IMR-90 (cell line): ENCODE data around the gene LPAR1. TPM values are rescaled to one million over a fixed set of nuclear protein-coding genes. Genes with fewer than 3 reads are reported as not detected.

ENCODE experiments used
- ATAC-seq: fragments of 200-7000 bp; cut with Tn5 transposase; 2 replicates; pipeline ENCODE4 v1.9.1; 2020; ENCODE audit warnings: low read depth, mild to moderate bottlenecking, moderate library complexity
- BruUV-seq: library from RNA; stranded (reverse); fragments of 400-500 nt; replicated peaks from 2 replicates; lab custom pipeline; 2021; lab: Mats Ljungman, UMichigan
- CTCF ChIA-PET: fragments of 300-600 bp; formaldehyde crosslinking; extraction: SDS; loops from one replicate; lab custom pipeline; 2021; ENCODE audit warnings: antibody characterized with exemption; lab: Yijun Ruan, JAX
- POLR2A ChIA-PET: fragments of 300-600 bp; sonication (Branson Sonifier 250); formaldehyde crosslinking; loops from one replicate; lab custom pipeline; 2022; ENCODE audit warnings: antibody characterized with exemption; ENCODE audit not compliant: unreplicated experiment; lab: Charles Lee
- DNase-seq: peaks from one replicate; pipeline ENCODE4 v3.0.0; 2013
- H2AFZ ChIP-seq: replicated peaks from 2 replicates; pipeline ENCODE3; 2013; ENCODE audit warnings: low read length, mild to moderate bottlenecking; ENCODE audit not compliant: poor library complexity
- H2AK5ac ChIP-seq: 2 replicates; pipeline ENCODE4 v1.6.1; 2013; ENCODE audit warnings: low read depth, low read length, inconsistent platforms
- H2AK9ac ChIP-seq: replicated peaks from 2 replicates; pipeline ENCODE3; 2013; ENCODE audit warnings: mild to moderate bottlenecking, low read depth, low read length, moderate library complexity; ENCODE audit not compliant: poor library complexity
- H2BK120ac ChIP-seq: 2 replicates; pipeline ENCODE4 v1.6.1; 2013; ENCODE audit warnings: low read depth, low read length, inconsistent platforms
- H2BK15ac ChIP-seq: 3 replicates; pipeline ENCODE4 v1.6.1; 2013; ENCODE audit warnings: low read depth, low read length, inconsistent platforms
- H2BK20ac ChIP-seq: 2 replicates; pipeline ENCODE4 v1.6.1; 2013; ENCODE audit warnings: low read depth, mild to moderate bottlenecking, inconsistent platforms, low read length, moderate library complexity
- H2BK5ac ChIP-seq: 2 replicates; pipeline ENCODE4 v1.6.1; 2013; ENCODE audit warnings: mild to moderate bottlenecking, low read depth, low read length, inconsistent platforms; ENCODE audit not compliant: poor library complexity, severe bottlenecking
- H3K14ac ChIP-seq: replicated peaks from 2 replicates; pipeline ENCODE4 v1.6.1; 2013; ENCODE audit warnings: low read depth, low read length, inconsistent platforms
- H3K18ac ChIP-seq: 2 replicates; pipeline ENCODE4 v1.6.1; 2013; ENCODE audit warnings: low read depth, low read length, control low read depth
- H3K23ac ChIP-seq: 2 replicates; pipeline ENCODE4 v1.6.1; 2013; ENCODE audit warnings: low read depth, low read length, inconsistent platforms
- H3K27ac ChIP-seq: 2 replicates; pipeline ENCODE4 v1.5.1; 2013; ENCODE audit warnings: mild to moderate bottlenecking, control low read depth, low read length; ENCODE audit not compliant: insufficient read depth
- H3K27me3 ChIP-seq: 2 replicates; pipeline ENCODE4 v1.6.1; 2013; ENCODE audit warnings: low read length; ENCODE audit not compliant: control insufficient read depth, insufficient read depth
- H3K36me3 ChIP-seq: 2 replicates; pipeline ENCODE4 v1.6.1; 2013; ENCODE audit warnings: low read length, mixed read lengths; ENCODE audit not compliant: control insufficient read depth, insufficient read depth
- H3K4ac ChIP-seq: 2 replicates; pipeline ENCODE4 v1.6.1; 2013; ENCODE audit warnings: low read depth, low read length, inconsistent platforms
- H3K4me1 ChIP-seq: 2 replicates; pipeline ENCODE4 v1.6.1; 2013; ENCODE audit warnings: low read length, mixed read lengths; ENCODE audit not compliant: control insufficient read depth, insufficient read depth
- H3K4me2 ChIP-seq: 2 replicates; pipeline ENCODE4 v1.6.1; 2013; ENCODE audit warnings: low read depth, mild to moderate bottlenecking, control low read depth, low read length, moderate library complexity
- H3K4me3 ChIP-seq: 2 replicates; pipeline ENCODE4 v1.5.1; 2013; ENCODE audit warnings: low read depth, mild to moderate bottlenecking, control low read depth, low read length, moderate library complexity; ENCODE audit not compliant: insufficient read depth
- H3K56ac ChIP-seq: 2 replicates; pipeline ENCODE4 v1.6.1; 2013; ENCODE audit warnings: low read length, inconsistent platforms; ENCODE audit not compliant: insufficient read depth; ENCODE audit errors: extremely low read depth
- H3K79me1 ChIP-seq, 2 experiments: 2 replicates each; pipeline ENCODE4 v1.6.1; 2013; ENCODE audit warnings: low read length in 2 of 2, inconsistent platforms in 1 of 2, low read depth in 1 of 2
- H3K9ac ChIP-seq: 2 replicates; pipeline ENCODE4 v1.6.1; 2013; ENCODE audit warnings: low read depth, low read length, control low read depth
- H3K9me1 ChIP-seq: 2 replicates; pipeline ENCODE4 v1.6.1; 2013; ENCODE audit warnings: low read length, inconsistent platforms; ENCODE audit not compliant: insufficient read depth
- H3K9me3 ChIP-seq: 2 replicates; pipeline ENCODE4 v1.6.1; 2013; ENCODE audit warnings: low read length; ENCODE audit not compliant: control insufficient read depth, insufficient read depth
- H4K20me1 ChIP-seq: 2 replicates; pipeline ENCODE4 v1.6.1; 2013; ENCODE audit warnings: low read length, inconsistent platforms; ENCODE audit not compliant: insufficient read depth
- H4K5ac ChIP-seq: 2 replicates; pipeline ENCODE4 v1.6.1; 2013; ENCODE audit warnings: mild to moderate bottlenecking, low read depth, low read length, control low read depth
- H4K8ac ChIP-seq, 2 experiments: 2 replicates each; pipeline ENCODE4 v1.6.1; 2013; ENCODE audit warnings: low read depth in 2 of 2, low read length in 2 of 2, control low read depth in 1 of 2, inconsistent platforms in 1 of 2
- H4K91ac ChIP-seq: 2 replicates; pipeline ENCODE4 v1.6.1; 2013; ENCODE audit warnings: low read depth, low read length, inconsistent platforms; ENCODE audit not compliant: insufficient read depth
- BHLHE40 ChIP-seq: fragments of 150-350 bp; IDR thresholded peaks from 2 replicates; pipeline ENCODE4 v1.6.1; 2016; ENCODE audit warnings: mild to moderate bottlenecking, low read depth, low read length
- CEBPB ChIP-seq: IDR thresholded peaks from 2 replicates; pipeline ENCODE4 v1.6.1; 2012; ENCODE audit warnings: low read depth, low read length, improper control_type of control experiment
- ELK1 ChIP-seq: fragments of 150-350 bp; IDR thresholded peaks from 2 replicates; pipeline ENCODE4 v1.6.1; 2016; ENCODE audit warnings: low read depth, mild to moderate bottlenecking, low read length, moderate library complexity, borderline replicate concordance
- MAZ ChIP-seq: IDR thresholded peaks from 2 replicates; pipeline ENCODE4 v1.6.1; 2012; ENCODE audit warnings: low read depth, mild to moderate bottlenecking, low read length, improper control_type of control experiment, moderate library complexity, borderline replicate concordance
- MXI1 ChIP-seq: IDR thresholded peaks from 2 replicates; pipeline ENCODE4 v1.6.1; 2012; ENCODE audit warnings: low read depth, mild to moderate bottlenecking, low read length, moderate library complexity, borderline replicate concordance
- NFE2L2 ChIP-seq: fragments of 150-350 bp; IDR thresholded peaks from 2 replicates; pipeline ENCODE4 v1.6.1; 2016; ENCODE audit warnings: low read depth, mild to moderate bottlenecking, low read length
- POLR2A ChIP-seq: IDR thresholded peaks from 2 replicates; pipeline ENCODE4 v1.6.1; 2012; ENCODE audit warnings: mild to moderate bottlenecking, low read depth, low read length
- RAD21 ChIP-seq: IDR thresholded peaks from 2 replicates; pipeline ENCODE4 v1.6.1; 2012; ENCODE audit warnings: low read length, improper control_type of control experiment
- RCOR1 ChIP-seq: IDR thresholded peaks from 2 replicates; pipeline ENCODE4 v1.6.1; 2012; ENCODE audit warnings: mild to moderate bottlenecking, low read length, improper control_type of control experiment; ENCODE audit not compliant: insufficient replicate concordance
- RFX5 ChIP-seq: IDR thresholded peaks from 2 replicates; pipeline ENCODE4 v1.8.0; 2012; ENCODE audit warnings: low read depth, mild to moderate bottlenecking, low read length, moderate library complexity
- SMC3 ChIP-seq: fragments of 150-350 bp; IDR thresholded peaks from 2 replicates; pipeline ENCODE4 v1.6.1; 2016; ENCODE audit warnings: low read depth, mild to moderate bottlenecking, antibody characterized with exemption, low read length, moderate library complexity
- WGBS, 2 experiments: methylation state at CpG; one replicate each; pipeline versions ENCODE4 v1.1.5 to v1.1.7; 2013; ENCODE audit warnings: missing lambda C conversion rate in 2 of 2; ENCODE audit not compliant: insufficient read length in 1 of 2; ENCODE audit errors: extremely low coverage in 2 of 2; 5-methylcytosine and 5-hydroxymethylcytosine counted together
- dilution Hi-C: fragments of 300-500 bp; cut with HindIII; formaldehyde crosslinking; loops from one replicate; pipeline ENCODE4 v1.14.3; 2018; ENCODE audit warnings: low sequenced_read_pairs; ENCODE audit not compliant: unreplicated experiment
- in situ Hi-C: fragments of 300-500 bp; cut with MboI; formaldehyde crosslinking; loops from 3 replicates; pipeline ENCODE4 v1.14.3; 2019; ENCODE audit warnings: low sequenced_read_pairs, inconsistent platforms, mixed read lengths
- intact Hi-C: fragments of 100-400 bp; cut with micrococcal nuclease; formaldehyde crosslinking; loops from 2 replicates; pipeline ENCODE4 v1.10.0; 2022
- polyA plus RNA-seq, 3 experiments: library from polyadenylated mRNA; depleted of rRNA; stranded (reverse); fragments of >200 nt; gene quantifications; 2 replicates each; pipeline ENCODE4 v1.2.3, GENCODE V29; 2012; ENCODE audit warnings: low replicate concordance in 1 of 3
- total RNA-seq: library from RNA; depleted of rRNA; stranded (reverse); fragments of >200 nt; gene quantifications from 2 replicates; pipeline ENCODE4 v1.2.3, GENCODE V29; 2012
- TF ChIP-seq, protein P1 (sequence below): fragments of 150-350 bp; IDR thresholded peaks from 2 replicates; pipeline ENCODE4 v1.6.1; 2017; ENCODE audit warnings: mild to moderate bottlenecking, antibody characterized with exemption, low read length, low read depth

The LPAR1 gene
- total and polyA plus RNA-seq, 2 of the 4 experiments (the other 2 are of a cell fraction), result 171 to 315 TPM

GRCh38 chr9:110971234-110971633 lies 67.0 kb downstream of the LPAR1 start:
- Histone ChIP-seq H4K5ac (no peak overlapping the region), H2BK20ac (peak overlapping the region; percentile 32; the same call in 1 of the 2 replicates), H3K4me1 (peaks cover 9% of the 10 kb centered on the region; the same call in 1 of the 2 replicates), H2AK9ac (no peak overlapping the region), H2BK120ac (no peak overlapping the region), H3K4me2 (no peak overlapping the region), H2BK15ac (no peak overlapping the region), H3K9ac (no peak overlapping the region), H3K79me1 (peaks cover 54 to 77% of the 10 kb centered on the region in 2 experiments), H3K9me3 (no peaks in the 10 kb centered on the region), H4K91ac (no peak overlapping the region), H2AK5ac (peak overlapping the region; percentile 61; the same call in 1 of the 2 replicates), H3K4ac (peak overlapping the region; percentile 49), H3K36me3 (peaks cover 43% of the 10 kb centered on the region), H4K8ac (peak overlapping the region in 1 of 2 experiments; percentile 44; a peak in 2 of 4 replicates), H3K56ac (no peak overlapping the region), H2BK5ac (no peak overlapping the region), H2AFZ (no peak overlapping the region), H3K27me3 (no peaks in the 10 kb centered on the region), H3K27ac (peak overlapping the region; percentile 52; the same call in 1 of the 2 replicates), H4K20me1 (peaks cover 78% of the 10 kb centered on the region), H3K23ac (0 out of 2 replicates have a peak overlapping the region, but pooled peaks have one; percentile 4), H3K18ac (no peak overlapping the region), H3K4me3 (no peak overlapping the region), H3K14ac (0 out of 2 replicates have a peak overlapping the region, but pooled peaks have one; percentile 43), H3K9me1 (peaks cover 13% of the 10 kb centered on the region)
- intact Hi-C loops, result no loop called here
- POLR2A ChIA-PET, result no interaction called here
- no TSS peak for BruUV-seq
- dilution Hi-C loops, result no loop called here
- CTCF ChIA-PET, result no interaction called here
- 100% methylated on average over 1 of the region's 2 CpGs; no CpG with 5 or more reads in 1 of the 2 experiments for WGBS, 2 experiments
- DNase-seq, result no peak
- no peak; the same call in 1 of the 2 replicates for ATAC-seq
- TF ChIP-seq ELK1 (no peak), MXI1 (no peak), MAZ (no peak), RCOR1 (no peak), SMC3 (no peak), NFE2L2 (no peak), RAD21 (no peak), RFX5 (no peak), CEBPB (no peak), BHLHE40 (no peak), POLR2A (no peak)
- TF ChIP-seq, protein P1, sequence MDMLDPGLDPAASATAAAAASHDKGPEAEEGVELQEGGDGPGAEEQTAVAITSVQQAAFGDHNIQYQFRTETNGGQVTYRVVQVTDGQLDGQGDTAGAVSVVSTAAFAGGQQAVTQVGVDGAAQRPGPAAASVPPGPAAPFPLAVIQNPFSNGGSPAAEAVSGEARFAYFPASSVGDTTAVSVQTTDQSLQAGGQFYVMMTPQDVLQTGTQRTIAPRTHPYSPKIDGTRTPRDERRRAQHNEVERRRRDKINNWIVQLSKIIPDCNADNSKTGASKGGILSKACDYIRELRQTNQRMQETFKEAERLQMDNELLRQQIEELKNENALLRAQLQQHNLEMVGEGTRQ, result no peak
- in situ Hi-C loops, result no loop called here
